ENCODE results near the gene RAD18.

Gene RAD18

GRCh38 chr3:8856721-8857120, 106.6 kb downstream of the RAD18 start:
- DNase-seq = no peak

- no peak for DNase-seq
Measured at GRCh38 chr3:8856071-8856470, 107.2 kb downstream of the RAD18 start.

- no peak for DNase-seq
Measured at GRCh38 chr3:8854656-8855055, 108.6 kb downstream of the RAD18 start.

- no peak for DNase-seq
Measured at GRCh38 chr3:8853081-8853480, 110.2 kb downstream of the RAD18 start.

GRCh38 chr3:8852511-8852910, 110.8 kb downstream of the RAD18 start:
- no peak for DNase-seq

GRCh38 chr3:8851703-8852102, 111.6 kb downstream of the RAD18 start:
- DNase-seq = no peak

- no peak for DNase-seq
Measured at GRCh38 chr3:8848696-8849131, 114.6 kb downstream of the RAD18 start.

- no peak for DNase-seq
Measured at GRCh38 chr3:8847317-8847716, 116.0 kb downstream of the RAD18 start.

- no peak for DNase-seq
Measured at GRCh38 chr3:8846176-8846575, 117.1 kb downstream of the RAD18 start.

- DNase-seq = no peak
Measured at GRCh38 chr3:8845641-8846040, 117.6 kb downstream of the RAD18 start.

GRCh38 chr3:8843347-8843746, 119.9 kb downstream of the RAD18 start:
- DNase-seq = no peak

GRCh38 chr3:8842293-8842692, 121.0 kb downstream of the RAD18 start:
- DNase-seq = no peak

GRCh38 chr3:8841472-8841871, 121.8 kb downstream of the RAD18 start:
- no peak for DNase-seq

GRCh38 chr3:8840556-8840955, 122.7 kb downstream of the RAD18 start:
- no peak for DNase-seq

- no peak for DNase-seq
Measured at GRCh38 chr3:8839607-8840325, 123.5 kb downstream of the RAD18 start.

GRCh38 chr3:8838765-8839423, 124.4 kb downstream of the RAD18 start:
- no peak for DNase-seq

- DNase-seq = no peak
Measured at GRCh38 chr3:8838234-8838633, 125.0 kb downstream of the RAD18 start.

GRCh38 chr3:8837162-8837561, 126.1 kb downstream of the RAD18 start:
- DNase-seq = no peak

GRCh38 chr3:8836096-8836495, 127.2 kb downstream of the RAD18 start:
- DNase-seq = no peak

- no peak for DNase-seq
Measured at GRCh38 chr3:8835385-8835784, 127.9 kb downstream of the RAD18 start.

- DNase-seq = no peak
Measured at GRCh38 chr3:8834974-8835373, 128.3 kb downstream of the RAD18 start.

- no peak for DNase-seq
Measured at GRCh38 chr3:8827641-8828040, 135.6 kb downstream of the RAD18 start.

All from activated CD8-positive, alpha-beta memory T cell treated with anti-CD3 and anti-CD28 coated beads, Interleukin-2, amount 50 U/mL, for 48 hours (primary cell).